ENCODE measurements around the gene TRIM61.

TRIM61 gene

GRCh38 chr4:164924670-164925238, 52.7 kb downstream of the TRIM61 start:
- peaks cover 6% of the 10 kb centered on the region for H3K4me1 ChIP-seq (ENCODE audit: low read depth, poor library complexity, severe bottlenecking)
- H2AFZ ChIP-seq (ENCODE audit: low read depth) = no peak overlapping the region
- H3K79me2 ChIP-seq (ENCODE audit: insufficient read depth, low read depth) = no peaks in the 10 kb centered on the region
- TF ChIP-seq CTCF (conservative IDR thresholded peaks at IDR 0.05; ENCODE audit: low read depth, low read length) = no peak
- no peak overlapping the region for H3K9ac ChIP-seq
- no peaks in the 10 kb centered on the region for H3K27me3 ChIP-seq (ENCODE audit: insufficient read depth, low read depth)
- H3K36me3 ChIP-seq (ENCODE audit: insufficient read depth) = no peaks in the 10 kb centered on the region
- H3K4me3 ChIP-seq (IDR thresholded peaks at IDR 0.05; ENCODE audit: insufficient read depth, low read depth, low read length) = no peak overlapping the region
- no peak overlapping the region for H3K27ac ChIP-seq
- no peak overlapping the region for H3K4me2 ChIP-seq
- H4K20me1 ChIP-seq (ENCODE audit: insufficient read depth) = no peaks in the 10 kb centered on the region

- Histone ChIP-seq H3K4me3 (IDR thresholded peaks at IDR 0.05; ENCODE audit: insufficient read depth, low read depth, low read length) (no peak overlapping the region), H4K20me1 (ENCODE audit: insufficient read depth) (no peaks in the 10 kb centered on the region), H3K9ac (no peak overlapping the region), H3K27ac (no peak overlapping the region), H3K4me2 (no peak overlapping the region), H3K79me2 (ENCODE audit: insufficient read depth, low read depth) (no peaks in the 10 kb centered on the region), H3K27me3 (ENCODE audit: insufficient read depth, low read depth) (no peaks in the 10 kb centered on the region), H3K4me1 (ENCODE audit: low read depth, poor library complexity, severe bottlenecking) (no peaks in the 10 kb centered on the region), H3K36me3 (ENCODE audit: insufficient read depth) (no peaks in the 10 kb centered on the region), H2AFZ (ENCODE audit: low read depth) (no peak overlapping the region)
- TF ChIP-seq CTCF (conservative IDR thresholded peaks at IDR 0.05; ENCODE audit: low read depth, low read length) = no peak
Measured at GRCh38 chr4:164918956-164919355, 58.5 kb downstream of the TRIM61 start.
